Breast epithelium (tissue), 4 donors: ENCODE results near the gene HIC2. TPM values are rescaled to one million over a fixed set of nuclear protein-coding genes. Genes with fewer than 3 reads are reported as not detected.
"Not testable (repeated sequence)": the region's sequence is repeated elsewhere in the genome, so short reads cannot be mapped to it uniquely, and the experiment has no call there.

Experiments used
- DNase-seq, 2 donors: peaks; one replicate each; pipeline ENCODE4 v3.0.0-alpha.2; 2019; ENCODE audit warnings: low spot score in 2 of 2
- H3K27ac ChIP-seq, 2 donors: fragments of 200-600 bp; sonication (generic) in 1 of 2; one replicate each; pipeline ENCODE4 v1.5.1; 2016 to 2019; ENCODE audit warnings: mild to moderate bottlenecking in 1 of 2
- H3K27me3 ChIP-seq, 2 donors: fragments of 200-600 bp; sonication (generic) in 1 of 2; one replicate each; pipeline versions ENCODE4 v1.5.1 to v1.6.0; 2017 to 2019; ENCODE audit warnings: control low read depth in 1 of 2, mild to moderate bottlenecking in 1 of 2
- H3K36me3 ChIP-seq: fragments of 200-600 bp; one replicate; pipeline ENCODE4 v1.5.1; 2019
- H3K4me1 ChIP-seq, 2 donors: fragments of 200-600 bp; sonication (generic); one replicate each; pipeline ENCODE4 v1.5.1; 2016 to 2019; ENCODE audit warnings: control low read depth in 1 of 2
- H3K4me3 ChIP-seq, 3 donors: fragments of 200-600 bp; sonication (generic); 1 replicate in 2 of 3; 2 replicates in 1 of 3; pipeline ENCODE4 v1.5.1; 2016 to 2019; ENCODE audit warnings: mild to moderate bottlenecking in 3 of 3, moderate library complexity in 2 of 3
- H3K9me3 ChIP-seq, 2 donors: fragments of 200-600 bp; sonication (generic) in 1 of 2; one replicate each; pipeline ENCODE4 v1.5.1; 2016 to 2019; ENCODE audit warnings: control low read depth in 1 of 2
- POLR2A ChIP-seq: fragments of 450-650 bp; IDR thresholded peaks from one replicate; pipeline ENCODE4 v1.6.1; 2016; ENCODE audit warnings: antibody characterized with exemption, mild to moderate bottlenecking, moderate library complexity
- POLR2AphosphoS5 ChIP-seq, 3 donors: sonication (generic); formaldehyde crosslinking; IDR thresholded peaks; one replicate each; pipeline ENCODE4 v1.6.1; 2017; ENCODE audit warnings: antibody characterized with exemption in 3 of 3
- intact Hi-C: fragments of 100-400 bp; cut with DNase I; formaldehyde crosslinking; loops from one replicate; pipeline ENCODE4 v1.15.1; 2023; ENCODE audit warnings: low total_unique reads
- total RNA-seq, 3 donors: library from RNA; depleted of rRNA; stranded (reverse); fragments of >200 nt; gene quantifications; one replicate each; pipeline ENCODE4 v1.1.0, GENCODE V29; 2016
- TF ChIP-seq, protein P1 (sequence below), 3 donors: fragments of 450-650 bp; IDR thresholded peaks; one replicate each; pipeline ENCODE4 v1.5.1; 2016 to 2017; ENCODE audit warnings: antibody characterized with exemption in 3 of 3, mild to moderate bottlenecking in 3 of 3, moderate library complexity in 3 of 3

Gene HIC2
- total RNA-seq, 3 donors from 2014 or later: 2.9 to 3.4 (median 3.3) TPM

DNA sequence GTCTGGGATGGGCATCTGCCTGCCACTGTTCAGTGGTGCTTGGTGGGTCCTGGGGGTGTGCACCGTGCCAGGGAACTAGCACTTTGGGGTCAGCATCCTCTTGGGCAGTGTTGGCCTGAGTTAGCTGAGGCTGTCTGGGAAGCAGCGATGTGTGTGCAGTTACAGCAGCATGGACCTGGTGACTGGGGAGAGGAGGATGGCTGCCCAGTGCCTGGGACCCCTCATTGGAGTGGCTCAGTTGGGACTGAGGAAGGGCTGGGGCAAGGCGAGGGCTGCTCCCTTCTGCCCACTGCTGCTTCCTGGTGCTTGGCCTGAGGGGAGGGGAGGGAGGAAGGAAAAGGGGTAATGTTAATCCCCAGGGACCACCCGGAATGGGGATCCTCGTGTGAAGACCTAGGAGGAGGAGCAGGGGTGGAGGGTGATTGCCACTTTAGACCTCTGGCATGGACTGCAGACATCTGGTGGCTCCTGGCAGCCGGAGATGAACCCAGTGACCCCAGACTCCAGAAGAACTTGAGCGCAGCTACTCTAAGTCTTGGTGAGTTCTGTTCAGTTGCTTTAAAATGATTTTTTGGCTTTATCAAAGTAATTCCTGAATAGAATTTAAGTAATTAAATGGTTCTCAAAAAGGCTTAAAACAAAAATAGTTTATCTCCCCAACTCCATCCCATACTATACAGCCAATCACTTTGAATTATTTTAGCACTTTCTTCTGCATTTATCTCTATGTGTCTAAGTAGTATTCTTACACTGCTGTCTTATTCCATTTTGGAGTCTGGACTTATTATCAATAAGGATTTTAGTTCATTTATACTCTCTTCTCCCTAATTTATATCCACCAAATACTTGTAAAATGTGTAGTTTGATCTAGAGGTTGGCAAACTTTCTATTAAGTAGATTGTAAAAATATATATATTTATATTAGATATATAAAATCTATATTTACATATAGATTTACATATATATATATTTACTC lies 34.7 kb downstream of the HIC2 start:
- Histone ChIP-seq H3K4me3 (no peak overlapping the region), H3K36me3 (peaks cover 4% of the 10 kb centered on the region), H3K27me3 (no peaks in the 10 kb centered on the region), H3K9me3 (no peaks in the 10 kb centered on the region), H3K27ac (no peak overlapping the region), H3K4me1 (no peaks in the 10 kb centered on the region)
- intact Hi-C loops: no loop called here
- DNase-seq: peak in 1 of 2 donors; percentile 14
- no peak for TF ChIP-seq POLR2AphosphoS5 (IDR thresholded peaks at IDR 0.05)
- TF ChIP-seq POLR2A: no peak
- TF ChIP-seq, protein P1, sequence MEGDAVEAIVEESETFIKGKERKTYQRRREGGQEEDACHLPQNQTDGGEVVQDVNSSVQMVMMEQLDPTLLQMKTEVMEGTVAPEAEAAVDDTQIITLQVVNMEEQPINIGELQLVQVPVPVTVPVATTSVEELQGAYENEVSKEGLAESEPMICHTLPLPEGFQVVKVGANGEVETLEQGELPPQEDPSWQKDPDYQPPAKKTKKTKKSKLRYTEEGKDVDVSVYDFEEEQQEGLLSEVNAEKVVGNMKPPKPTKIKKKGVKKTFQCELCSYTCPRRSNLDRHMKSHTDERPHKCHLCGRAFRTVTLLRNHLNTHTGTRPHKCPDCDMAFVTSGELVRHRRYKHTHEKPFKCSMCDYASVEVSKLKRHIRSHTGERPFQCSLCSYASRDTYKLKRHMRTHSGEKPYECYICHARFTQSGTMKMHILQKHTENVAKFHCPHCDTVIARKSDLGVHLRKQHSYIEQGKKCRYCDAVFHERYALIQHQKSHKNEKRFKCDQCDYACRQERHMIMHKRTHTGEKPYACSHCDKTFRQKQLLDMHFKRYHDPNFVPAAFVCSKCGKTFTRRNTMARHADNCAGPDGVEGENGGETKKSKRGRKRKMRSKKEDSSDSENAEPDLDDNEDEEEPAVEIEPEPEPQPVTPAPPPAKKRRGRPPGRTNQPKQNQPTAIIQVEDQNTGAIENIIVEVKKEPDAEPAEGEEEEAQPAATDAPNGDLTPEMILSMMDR (IDR thresholded peaks at IDR 0.05): no peak

DNA sequence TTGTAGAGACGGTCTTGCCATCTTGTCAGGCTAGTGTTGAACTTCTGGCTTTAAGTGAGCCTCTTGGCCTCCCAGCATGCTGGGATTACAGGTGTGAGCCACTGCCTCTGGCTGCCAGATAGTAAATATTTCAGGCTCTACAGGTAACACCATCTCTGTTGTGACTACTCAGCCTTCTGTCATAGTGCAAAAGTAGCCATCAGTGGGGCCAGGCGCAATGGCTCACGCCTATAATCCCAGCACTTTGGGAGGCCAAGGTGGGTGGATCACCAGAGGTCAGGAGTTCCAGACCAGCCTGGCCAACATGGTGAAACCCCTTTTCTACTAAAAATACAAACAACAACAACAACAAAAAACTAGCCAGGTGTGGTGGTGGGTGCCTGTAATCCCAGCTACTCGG lies 35.5 kb downstream of the HIC2 start:
- intact Hi-C loops, H3K9me3 ChIP-seq, H3K4me1 ChIP-seq, H3K27me3 ChIP-seq, H3K27ac ChIP-seq, H3K36me3 ChIP-seq, H3K4me3 ChIP-seq: not testable (repeated sequence)
- peak in 1 of 2 donors; percentile 35 for DNase-seq

DNA sequence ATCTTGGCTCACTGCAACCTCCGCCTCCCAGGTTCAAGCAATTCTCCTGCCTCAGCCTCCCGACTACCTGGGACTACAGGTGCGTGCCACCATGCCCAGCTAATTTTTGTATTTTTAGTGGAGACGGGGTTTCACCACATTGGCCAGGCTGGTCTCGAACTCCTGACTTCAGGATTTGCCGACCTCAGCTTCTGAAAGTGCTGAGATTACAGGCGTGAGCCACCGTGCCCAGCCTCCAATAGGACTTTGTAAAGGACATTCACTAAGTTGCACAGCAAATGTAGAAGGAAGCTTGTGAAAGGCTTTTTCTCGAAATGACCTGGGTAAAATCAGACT lies 37.8 kb downstream of the HIC2 start:
- H3K27ac ChIP-seq, H3K27me3 ChIP-seq, H3K4me1 ChIP-seq, H3K4me3 ChIP-seq, intact Hi-C loops, DNase-seq, H3K36me3 ChIP-seq, H3K9me3 ChIP-seq: not testable (repeated sequence)

DNA sequence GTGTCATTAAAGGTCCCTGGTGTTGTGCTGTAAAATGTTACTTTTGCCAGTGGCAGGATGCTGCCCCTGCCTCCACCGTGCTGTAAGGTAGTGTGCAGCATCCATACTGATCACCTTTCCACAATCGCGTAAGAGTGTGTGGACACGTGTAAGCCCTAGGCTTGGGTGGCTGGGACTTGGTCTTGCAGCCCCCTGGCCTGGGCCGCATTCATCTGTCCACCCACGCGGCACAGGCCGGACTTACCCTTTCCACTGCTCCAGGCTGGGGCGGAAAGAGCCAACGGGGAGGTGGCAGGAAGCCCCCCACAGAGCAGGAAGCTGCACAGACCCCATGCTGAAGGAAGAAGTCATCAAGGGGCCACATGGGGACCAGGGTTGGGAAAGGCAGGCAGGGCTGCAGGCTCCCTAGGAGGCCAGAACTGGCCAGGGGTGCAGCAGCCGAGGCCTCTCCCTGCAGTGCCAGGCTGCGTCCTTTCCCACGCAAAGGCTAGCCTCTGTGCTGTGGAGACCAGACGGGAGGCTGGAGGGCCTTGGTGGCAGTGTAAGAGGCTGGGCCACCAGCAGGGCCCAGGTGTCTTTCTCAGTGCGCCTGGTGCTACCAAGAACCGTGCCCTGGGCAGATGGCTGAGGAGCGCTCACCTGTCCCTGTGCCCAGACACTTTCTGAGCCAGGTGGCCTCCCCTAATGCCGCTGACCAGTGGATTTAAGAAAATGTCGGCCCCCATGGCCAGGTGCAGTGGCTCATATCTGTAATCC lies 38.3 kb downstream of the HIC2 start:
- peak in 1 of 2 donors; percentile 46 for DNase-seq
- H3K36me3 ChIP-seq: no peaks in the 10 kb centered on the region
- intact Hi-C loops: no loop called here
- H3K9me3 ChIP-seq: no peaks in the 10 kb centered on the region
- no peaks in the 10 kb centered on the region for H3K27me3 ChIP-seq
- TF ChIP-seq, protein P1 (IDR thresholded peaks at IDR 0.05): no peak
- TF ChIP-seq POLR2A: no peak
- no peak for TF ChIP-seq POLR2AphosphoS5 (IDR thresholded peaks at IDR 0.05)
- H3K4me1 ChIP-seq: no peaks in the 10 kb centered on the region
- H3K4me3 ChIP-seq: no peak overlapping the region
- no peak overlapping the region for H3K27ac ChIP-seq

DNA sequence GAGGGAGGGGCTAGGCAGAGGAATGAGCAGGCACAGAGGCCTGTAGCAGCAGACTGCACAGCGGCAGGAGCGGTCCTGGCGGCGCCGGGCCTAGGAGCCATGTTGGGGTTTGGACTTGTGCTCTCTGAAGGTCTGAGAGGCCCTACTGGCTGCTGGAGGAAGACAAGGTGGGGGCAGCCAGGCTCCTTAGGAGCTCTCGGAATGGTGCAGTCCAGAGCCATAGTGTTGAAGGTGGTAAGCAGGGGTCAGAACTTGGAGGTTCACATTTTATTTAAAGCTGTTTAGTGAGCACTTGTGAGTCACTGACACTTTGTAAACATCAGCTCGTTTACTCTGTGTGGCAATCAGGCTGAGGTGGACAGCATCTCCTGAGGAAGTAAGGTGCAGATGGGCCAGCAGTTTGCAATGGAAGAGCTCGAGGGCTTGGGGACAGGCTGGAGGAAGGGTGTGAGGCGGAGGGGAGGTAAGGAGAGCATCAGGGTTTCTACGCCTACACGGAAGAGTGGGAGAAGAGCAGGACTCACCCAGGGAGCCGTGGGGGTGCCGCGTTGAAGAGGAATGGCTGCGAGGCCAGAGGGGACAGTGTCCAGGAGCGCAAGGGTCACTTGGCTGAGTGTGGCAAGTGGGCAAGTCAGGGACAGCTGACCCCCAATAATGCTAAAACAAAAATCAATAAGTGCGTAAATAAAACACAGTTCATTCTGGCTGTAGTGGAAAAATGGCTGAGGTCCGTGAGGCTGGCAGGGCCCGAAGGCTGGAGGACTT lies 40.0 kb downstream of the HIC2 start:
- DNase-seq: peak in 1 of 2 donors; percentile 19
- no peak overlapping the region for H3K4me3 ChIP-seq
- intact Hi-C loops: no loop called here
- TF ChIP-seq POLR2AphosphoS5 (IDR thresholded peaks at IDR 0.05) (no peak), POLR2A (no peak)
- TF ChIP-seq, protein P1 (IDR thresholded peaks at IDR 0.05): no peak
- no peak overlapping the region for H3K27ac ChIP-seq
- no peaks in the 10 kb centered on the region for H3K9me3 ChIP-seq
- H3K4me1 ChIP-seq: no peaks in the 10 kb centered on the region
- H3K27me3 ChIP-seq: no peaks in the 10 kb centered on the region
- H3K36me3 ChIP-seq: no peaks in the 10 kb centered on the region

DNA sequence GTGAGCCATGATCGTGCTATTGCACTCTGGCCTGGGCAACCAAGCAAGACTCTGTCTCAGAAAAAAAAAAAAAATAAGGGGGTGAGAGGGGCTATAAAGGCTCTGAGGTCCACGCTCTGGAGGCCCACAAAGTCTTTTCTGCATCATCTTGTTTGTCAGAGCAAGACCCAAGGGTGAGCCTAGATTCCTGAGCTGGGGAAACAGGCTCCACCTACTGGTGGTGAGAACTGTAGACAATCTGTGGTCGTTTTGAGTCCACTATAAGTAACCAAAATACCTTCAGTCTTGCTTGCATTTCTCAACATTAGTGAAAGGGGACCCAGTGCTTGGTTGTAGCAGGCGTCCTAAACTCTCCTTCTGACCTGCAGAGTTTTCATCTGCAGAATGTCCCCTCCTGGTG lies 45.5 kb downstream of the HIC2 start:
- H3K27ac ChIP-seq, H3K4me3 ChIP-seq, intact Hi-C loops, H3K36me3 ChIP-seq, DNase-seq, H3K4me1 ChIP-seq, H3K9me3 ChIP-seq, H3K27me3 ChIP-seq: not testable (repeated sequence)

DNA sequence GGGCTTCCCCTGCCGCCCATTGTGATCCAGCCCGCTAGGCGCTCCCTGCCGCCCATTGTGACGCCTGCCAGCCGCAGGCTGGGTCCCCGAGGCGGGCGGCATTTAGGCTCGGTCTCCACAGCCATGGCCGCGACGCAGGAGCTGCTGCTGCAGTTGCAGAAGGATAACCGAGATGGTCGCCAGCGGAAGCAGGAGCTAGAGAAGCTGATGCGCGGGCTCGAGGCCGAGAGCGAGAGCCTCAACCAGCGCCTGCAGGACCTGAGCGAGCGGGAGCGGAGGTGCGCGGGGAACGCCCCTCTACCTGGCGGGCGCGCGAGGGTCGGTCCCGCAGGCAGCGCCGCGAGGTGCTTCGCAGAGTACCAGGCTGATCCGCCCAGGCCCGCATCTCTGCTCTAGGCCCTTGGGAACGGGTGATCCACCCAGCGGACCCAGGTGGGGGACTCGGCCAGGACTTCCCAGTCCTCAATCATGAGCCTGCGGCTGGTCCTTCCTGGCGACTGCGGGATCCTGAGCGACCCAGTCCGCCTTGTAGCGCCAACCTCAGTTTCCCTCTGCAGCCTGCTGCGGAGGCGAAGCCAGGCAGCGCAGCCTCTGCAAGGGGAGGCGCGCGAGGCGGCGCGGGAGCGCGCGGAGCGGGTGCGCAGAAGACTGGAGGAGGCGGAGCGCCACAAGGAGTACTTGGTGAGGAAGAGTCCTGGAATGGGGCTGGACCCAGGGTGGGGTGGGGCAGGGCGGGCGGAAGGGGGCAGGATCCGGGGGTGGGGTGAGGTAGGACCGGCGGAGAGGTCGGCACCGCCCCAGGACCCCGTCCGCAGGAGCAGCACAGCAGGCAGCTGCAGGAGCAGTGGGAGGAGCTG lies 50.4 kb downstream of the HIC2 start, which contains the start of gene TMEM191C:
TMEM191C (plus strand) TSS at position 51 of the 857 bp plus-strand sequence; CDS start at position 124, 73 bp downstream.
- DNase-seq, H3K36me3 ChIP-seq, H3K4me1 ChIP-seq, H3K27me3 ChIP-seq, intact Hi-C loops, H3K9me3 ChIP-seq: not testable (repeated sequence)
- peak within 1 kb of the TSS; percentile 69 to 79 for H3K27ac ChIP-seq
- H3K4me3 ChIP-seq: peak within 1 kb of the TSS; percentile 28 to 60 (median 48)

DNA sequence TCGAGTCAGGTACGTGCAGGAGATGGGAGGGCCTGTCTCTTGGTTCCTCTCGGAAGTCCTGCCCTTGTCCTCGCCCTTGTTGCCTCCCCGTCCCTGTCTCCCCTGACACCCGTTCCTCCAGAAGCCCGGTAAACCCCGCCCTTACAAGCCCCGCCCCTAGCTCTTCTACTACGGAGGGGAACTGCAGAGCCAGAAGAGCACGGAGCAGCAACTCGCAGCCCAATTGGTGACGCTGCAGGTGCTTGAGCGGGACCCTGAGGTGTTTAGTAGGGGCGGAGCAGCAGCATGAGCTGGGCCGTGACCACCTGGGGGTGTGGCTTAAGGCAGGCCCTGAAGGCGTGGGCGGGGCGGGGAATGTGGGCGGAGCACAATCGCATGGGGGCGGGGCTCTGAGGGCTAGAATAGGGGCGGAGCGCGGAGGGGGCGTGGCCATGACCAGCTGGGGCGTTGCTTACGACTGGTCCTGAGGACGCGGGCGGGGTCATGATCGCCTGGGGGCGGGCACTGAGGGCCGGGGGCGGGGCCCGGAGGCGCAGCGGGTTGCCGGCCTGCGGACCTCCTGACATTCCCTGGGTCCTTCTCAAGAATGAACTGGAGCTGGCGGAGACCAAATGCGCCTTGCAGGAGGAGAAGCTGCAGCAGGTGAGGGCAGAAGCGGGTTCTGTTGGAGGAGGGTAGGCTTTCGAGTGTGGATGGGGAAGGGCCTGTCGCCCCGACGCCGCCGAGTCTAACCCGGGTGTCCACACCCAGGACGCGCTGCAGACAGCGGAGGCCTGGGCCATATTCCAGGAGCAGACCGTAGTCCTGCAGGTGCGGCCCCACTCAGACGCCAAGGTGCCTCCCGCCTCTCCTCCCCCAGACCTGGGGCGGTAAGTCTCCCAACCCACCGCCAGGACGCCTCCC lies 51.3 kb downstream of the HIC2 start:
- intact Hi-C loops, H3K36me3 ChIP-seq, H3K9me3 ChIP-seq, H3K27me3 ChIP-seq, H3K4me1 ChIP-seq: not testable (repeated sequence)
- DNase-seq: peak; percentile 83 to 98
- peak overlapping the region; percentile 69 to 79 for H3K27ac ChIP-seq
- peak overlapping the region; percentile 28 to 60 (median 48) for H3K4me3 ChIP-seq
